ENCODE data around the gene NQO2. TPM values are rescaled to one million over a fixed set of nuclear protein-coding genes. Genes with fewer than 3 reads are reported as not detected.

The NQO2 gene
- total and polyA plus RNA-seq, 2 of the 13 experiments (the other 11 are each of a cell fraction or from before 2014, with no cell fraction given) = 32.2 to 56.5 TPM

GRCh38 chr6:2979819-2980464 lies 19.8 kb upstream of the NQO2 start:
- Histone ChIP-seq H3K4me3 (replicated peaks in 1 of 3; ENCODE audit: insufficient read depth in 1 of 3, low read depth in 2 of 3, low read length in 3 of 3) (no peak overlapping the region), H3K27me3 (ENCODE audit: control insufficient read depth in 1 of 2, insufficient read depth in 2 of 2, low read length in 2 of 2) (peaks cover 2 to 11% of the 10 kb centered on the region in 2 experiments; a peak in 1 of 5 replicates), H3K27ac (ENCODE audit: extremely low read length, insufficient read depth, low read length) (no peak overlapping the region), H3K9ac (ENCODE audit: insufficient read depth, low read depth, low read length) (no peak overlapping the region), H3K4me2 (ENCODE audit: low read depth, low read length) (no peak overlapping the region), H3K4me1 (ENCODE audit: insufficient read depth, low read length) (peaks cover 75% of the 10 kb centered on the region), H3K36me3 (replicated peaks in 1 of 2; ENCODE audit: control insufficient read depth in 1 of 2, insufficient read depth in 2 of 2, low read length in 2 of 2) (no peaks in the 10 kb centered on the region), H2AFZ (ENCODE audit: low read length) (no peak overlapping the region), H3K79me2 (ENCODE audit: insufficient read depth, low read length) (no peaks in the 10 kb centered on the region), H4K20me1 (ENCODE audit: insufficient read depth, low read length) (no peaks in the 10 kb centered on the region), H3K9me3 (ENCODE audit: low read length) (no peaks in the 10 kb centered on the region)
- DNase-seq (ENCODE audit: low spot score) = no peak
- CTCF ChIA-PET (ENCODE audit: low intra/inter-chr PET ratio, low total read pairs) = no interaction called here
- FAIRE-seq = no peak
- in situ Hi-C loops (cut with HindIII; ENCODE audit: extremely low pct_ligation_motif_present, low pct_unique_long_range_greater_than_20kb) = no loop called here
- no TSS peak for BruUV-seq (replicated peaks)
- TF ChIP-seq ZNF7 (CRISPR knock-in tag; IDR thresholded peaks at IDR 0.05) = peak; percentile 95
- TF ChIP-seq USF2 (IDR thresholded peaks at IDR 0.05; ENCODE audit: low read depth, low read length) = no peak
- no peak for TF ChIP-seq USF2 (CRISPR knock-in tag; IDR thresholded peaks at IDR 0.05; ENCODE audit: borderline replicate concordance)
- 20% methylated on average over 2 of the region's 2 CpGs for WGBS (ENCODE audit: low lambda C conversion rate)
- intact Hi-C loops (cut with micrococcal nuclease; ENCODE audit: unreplicated experiment) = no loop called here
- no peak for ATAC-seq
- POLR2A ChIA-PET = interaction anchor here (1.1 kb wide), 2 partner anchors 8 to 46 kb away, joined by 3 to 5 read pairs; no protein-coding TSS in a partner anchor

- intact Hi-C loops (cut with micrococcal nuclease; ENCODE audit: unreplicated experiment) = no loop called here
- DNase-seq (ENCODE audit: low spot score) (no peak), FAIRE-seq (no peak), ATAC-seq (0 out of 3 replicates have a peak, but pooled peaks have one; percentile 26)
- in situ Hi-C loops (cut with HindIII; ENCODE audit: extremely low pct_ligation_motif_present, low pct_unique_long_range_greater_than_20kb) = no loop called here
- H3K36me3 ChIP-seq (replicated peaks in 1 of 2; ENCODE audit: control insufficient read depth in 1 of 2, insufficient read depth in 2 of 2, low read length in 2 of 2) = no peaks in the 10 kb centered on the region
- no peak overlapping the region for H3K27ac ChIP-seq (ENCODE audit: extremely low read length, insufficient read depth, low read length)
- peaks cover 2 to 11% of the 10 kb centered on the region in 2 experiments; a peak in 1 of 5 replicates for H3K27me3 ChIP-seq (ENCODE audit: control insufficient read depth in 1 of 2, insufficient read depth in 2 of 2, low read length in 2 of 2)
- no peaks in the 10 kb centered on the region for H3K79me2 ChIP-seq (ENCODE audit: insufficient read depth, low read length)
- no peak overlapping the region for H3K4me3 ChIP-seq (replicated peaks in 1 of 3; ENCODE audit: insufficient read depth in 1 of 3, low read depth in 2 of 3, low read length in 3 of 3)
- H2AFZ ChIP-seq (ENCODE audit: low read length) = no peak overlapping the region
- POLR2A ChIA-PET = interaction anchor here (1.4 to 2.0 kb wide), 2 partner anchors 9 kb away, joined by 7 to 10 read pairs; partner anchors contain the start of gene SERPINB6
- no peaks in the 10 kb centered on the region for H3K9me3 ChIP-seq (ENCODE audit: low read length)
- 15% methylated on average over 3 of the region's 3 CpGs for WGBS (ENCODE audit: low lambda C conversion rate)
- CTCF ChIA-PET (ENCODE audit: low intra/inter-chr PET ratio, low total read pairs) = no interaction called here
- no peak overlapping the region for H3K9ac ChIP-seq (ENCODE audit: insufficient read depth, low read depth, low read length)
- no TSS peak for BruUV-seq (replicated peaks)
- no peak for TF ChIP-seq FOXJ3 (CRISPR knock-in tag; IDR thresholded peaks at IDR 0.05; ENCODE audit: borderline replicate concordance)
- no peak for TF ChIP-seq TGIF2 (CRISPR knock-in tag; IDR thresholded peaks at IDR 0.05)
- no peak for TF ChIP-seq ZBTB34 (CRISPR knock-in tag; IDR thresholded peaks at IDR 0.05)
- peak; percentile 28; the same call in 1 of the 2 replicates for TF ChIP-seq ZNF362 (CRISPR knock-in tag; IDR thresholded peaks at IDR 0.05; ENCODE audit: borderline replicate concordance)
- H4K20me1 ChIP-seq (ENCODE audit: insufficient read depth, low read length) = no peaks in the 10 kb centered on the region
- peak overlapping the region; percentile 3; the same call in 1 of the 2 replicates for H3K4me2 ChIP-seq (ENCODE audit: low read depth, low read length)
- peaks cover 79% of the 10 kb centered on the region for H3K4me1 ChIP-seq (ENCODE audit: insufficient read depth, low read length)
These were observed 19.2 kb upstream of the NQO2 start for GRCh38 chr6:2980465-2980855.
